HepG2 (cell line): ENCODE data around the gene DVL3. TPM values are rescaled to one million over a fixed set of nuclear protein-coding genes. Genes with fewer than 3 reads are reported as not detected.

ENCODE experiments used
- ATF7 ChIP-seq, 2 experiments: fragments of 450-650 bp in 1 of 2; sonication (generic) in 1 of 2; formaldehyde crosslinking in 1 of 2; IDR thresholded peaks; 2 replicates each; pipeline versions ENCODE4 v1.4.0 to v1.6.1; 2016 to 2020; ENCODE audit warnings: antibody characterized with exemption in 1 of 2, mild to moderate bottlenecking in 1 of 2, missing genetic modification reagents in 1 of 2
- CEBPB ChIP-seq: IDR thresholded peaks from 2 replicates; pipeline ENCODE4 v1.6.1; 2011; ENCODE audit warnings: low read depth, low read length, improper control_type of control experiment, borderline replicate concordance
- EZH2 ChIP-seq: conservative IDR thresholded peaks from 2 replicates; pipeline ENCODE4 v1.6.1; 2012; ENCODE audit warnings: mild to moderate bottlenecking, low read depth, low read length, moderate library complexity
- KDM4B ChIP-seq: sonication (generic); formaldehyde crosslinking; IDR thresholded peaks from 2 replicates; pipeline ENCODE4 v1.4.0; 2020; ENCODE audit warnings: missing genetic modification reagents
- NFE2 ChIP-seq: sonication (generic); formaldehyde crosslinking; IDR thresholded peaks from 2 replicates; pipeline ENCODE4 v1.4.0; 2020; ENCODE audit warnings: missing genetic modification reagents
- RFXAP ChIP-seq: sonication (generic); formaldehyde crosslinking; IDR thresholded peaks from 2 replicates; pipeline ENCODE4 v1.4.0; 2020; ENCODE audit warnings: missing genetic modification reagents, borderline replicate concordance
- SIN3A ChIP-seq: IDR thresholded peaks from 2 replicates; pipeline ENCODE4 v1.6.1; 2011; ENCODE audit warnings: low read depth, mild to moderate bottlenecking, control low read depth, low read length, borderline replicate concordance
- SNAPC2 ChIP-seq: sonication (generic); formaldehyde crosslinking; IDR thresholded peaks from 2 replicates; pipeline ENCODE4 v1.8.1; 2022; ENCODE audit warnings: mild to moderate bottlenecking, missing genetic modification reagents
- SRY ChIP-seq: sonication (generic); formaldehyde crosslinking; IDR thresholded peaks from 2 replicates; pipeline ENCODE4 v1.8.0; 2022; ENCODE audit warnings: mild to moderate bottlenecking, missing genetic modification reagents
- SSRP1 ChIP-seq: IDR thresholded peaks from 2 replicates; pipeline ENCODE4 v1.6.1; 2016; ENCODE audit warnings: control low read depth
- XRCC5 ChIP-seq: fragments of 200-400 bp; formaldehyde crosslinking; optimal IDR thresholded peaks from 2 replicates; pipeline ENCODE3; 2017; ENCODE audit warnings: mild to moderate bottlenecking, low read length
- ZNF260 ChIP-seq: sonication (generic); formaldehyde crosslinking; IDR thresholded peaks from 2 replicates; pipeline ENCODE4 v1.4.0; 2020; ENCODE audit warnings: missing genetic modification reagents, low read depth, mild to moderate bottlenecking, borderline replicate concordance
- ZNF564 ChIP-seq: sonication (generic); formaldehyde crosslinking; IDR thresholded peaks from 2 replicates; pipeline ENCODE4 v1.8.1; 2023; ENCODE audit warnings: mild to moderate bottlenecking, missing genetic modification reagents
- ZNF788 ChIP-seq: sonication (generic); formaldehyde crosslinking; IDR thresholded peaks from 2 replicates; pipeline ENCODE4 v1.5.0; 2020; ENCODE audit warnings: mild to moderate bottlenecking, missing genetic modification reagents, borderline replicate concordance
- polyA plus RNA-seq, 8 experiments: library from polyadenylated mRNA; depleted of rRNA in 3 of 8; stranded (reverse) in 7 of 8; unstranded in 1 of 8; fragments of >200 nt; fragmentation: Illumina TruSeq in 4 of 8; extraction: Trizol in 4 of 8; gene quantifications; 2 replicates each; pipeline versions ENCODE4 v1.2.1 to v1.2.3, GENCODE V29; 2011 to 2016; ENCODE audit warnings: low read depth in 4 of 8, missing spikeins in 1 of 8, mixed read lengths in 1 of 8; ENCODE audit not compliant: insufficient read depth in 1 of 8
- total RNA-seq, 5 experiments: library from RNA; depleted of rRNA; stranded (reverse); fragments of >200 nt; fragmentation: Illumina TruSeq; extraction: Trizol; gene quantifications; 2 replicates each; pipeline ENCODE4 v1.2.3, GENCODE V29; 2016; ENCODE audit warnings: low read depth in 1 of 5
- TF ChIP-seq, protein P1 (sequence below): IDR thresholded peaks from 2 replicates; pipeline ENCODE4 v1.6.1; 2016; ENCODE audit warnings: missing compliant biosample characterization, missing genetic modification reagents, borderline replicate concordance
- TF ChIP-seq, protein P2 (sequence below): sonication (generic); formaldehyde crosslinking; IDR thresholded peaks from 2 replicates; pipeline ENCODE4 v1.5.0; 2020; ENCODE audit warnings: mild to moderate bottlenecking, missing genetic modification reagents, moderate library complexity
- TF ChIP-seq, protein P3 (sequence below): sonication (generic); formaldehyde crosslinking; IDR thresholded peaks from 2 replicates; pipeline ENCODE4 v1.4.0; 2020; ENCODE audit warnings: missing genetic modification reagents; ENCODE audit errors: not compliant biosample characterization
- TF ChIP-seq, protein P4 (sequence below): sonication (generic); formaldehyde crosslinking; IDR thresholded peaks from 2 replicates; pipeline ENCODE4 v1.4.0; 2020; ENCODE audit warnings: missing genetic modification reagents
- TF ChIP-seq, protein P5 (sequence below): sonication (generic); formaldehyde crosslinking; IDR thresholded peaks from 2 replicates; pipeline ENCODE4 v1.8.0; 2022; ENCODE audit warnings: mild to moderate bottlenecking, missing genetic modification reagents; ENCODE audit not compliant: insufficient replicate concordance

The DVL3 gene
- total and polyA plus RNA-seq, 2 of the 13 experiments (the other 11 are each of a cell fraction or from before 2014, with no cell fraction given), result 29.0 to 36.1 TPM

DNA sequence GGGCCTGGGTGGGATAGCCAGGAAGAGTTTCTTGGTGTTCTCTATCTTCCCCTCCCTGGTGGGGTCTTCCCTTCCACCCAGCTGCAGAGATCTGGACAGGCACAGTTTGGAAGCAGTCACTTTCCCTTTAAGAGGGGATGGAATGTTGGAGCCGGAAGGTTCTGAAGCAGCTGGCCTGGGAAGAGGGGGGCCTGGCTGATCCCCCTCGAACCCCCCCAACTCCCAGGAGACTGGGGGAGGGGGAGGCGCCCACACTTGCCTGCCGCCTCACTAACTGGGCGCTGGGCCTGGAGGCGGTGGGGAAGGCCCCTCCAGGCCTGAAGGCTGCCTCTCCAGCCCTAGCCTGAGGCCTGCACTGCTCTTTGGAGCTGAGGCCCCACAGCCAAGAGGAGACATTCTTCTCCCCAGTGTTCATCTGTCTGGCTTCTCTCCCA, 1.4 kb downstream of the DVL3 start (continued):
- TF ChIP-seq, protein P1, sequence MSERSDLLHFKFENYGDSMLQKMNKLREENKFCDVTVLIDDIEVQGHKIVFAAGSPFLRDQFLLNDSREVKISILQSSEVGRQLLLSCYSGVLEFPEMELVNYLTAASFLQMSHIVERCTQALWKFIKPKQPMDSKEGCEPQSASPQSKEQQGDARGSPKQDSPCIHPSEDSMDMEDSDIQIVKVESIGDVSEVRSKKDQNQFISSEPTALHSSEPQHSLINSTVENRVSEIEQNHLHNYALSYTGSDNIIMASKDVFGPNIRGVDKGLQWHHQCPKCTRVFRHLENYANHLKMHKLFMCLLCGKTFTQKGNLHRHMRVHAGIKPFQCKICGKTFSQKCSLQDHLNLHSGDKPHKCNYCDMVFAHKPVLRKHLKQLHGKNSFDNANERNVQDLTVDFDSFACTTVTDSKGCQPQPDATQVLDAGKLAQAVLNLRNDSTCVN (CRISPR knock-in tag), result no peak
- 0 out of 2 replicates have a peak, but pooled peaks have one; percentile 47 for TF ChIP-seq KDM4B (CRISPR knock-in tag)
- TF ChIP-seq CEBPB, result no peak
- TF ChIP-seq, protein P2, sequence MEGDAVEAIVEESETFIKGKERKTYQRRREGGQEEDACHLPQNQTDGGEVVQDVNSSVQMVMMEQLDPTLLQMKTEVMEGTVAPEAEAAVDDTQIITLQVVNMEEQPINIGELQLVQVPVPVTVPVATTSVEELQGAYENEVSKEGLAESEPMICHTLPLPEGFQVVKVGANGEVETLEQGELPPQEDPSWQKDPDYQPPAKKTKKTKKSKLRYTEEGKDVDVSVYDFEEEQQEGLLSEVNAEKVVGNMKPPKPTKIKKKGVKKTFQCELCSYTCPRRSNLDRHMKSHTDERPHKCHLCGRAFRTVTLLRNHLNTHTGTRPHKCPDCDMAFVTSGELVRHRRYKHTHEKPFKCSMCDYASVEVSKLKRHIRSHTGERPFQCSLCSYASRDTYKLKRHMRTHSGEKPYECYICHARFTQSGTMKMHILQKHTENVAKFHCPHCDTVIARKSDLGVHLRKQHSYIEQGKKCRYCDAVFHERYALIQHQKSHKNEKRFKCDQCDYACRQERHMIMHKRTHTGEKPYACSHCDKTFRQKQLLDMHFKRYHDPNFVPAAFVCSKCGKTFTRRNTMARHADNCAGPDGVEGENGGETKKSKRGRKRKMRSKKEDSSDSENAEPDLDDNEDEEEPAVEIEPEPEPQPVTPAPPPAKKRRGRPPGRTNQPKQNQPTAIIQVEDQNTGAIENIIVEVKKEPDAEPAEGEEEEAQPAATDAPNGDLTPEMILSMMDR (CRISPR knock-in tag), result no peak
- no peak; the same call in 1 of the 2 replicates for TF ChIP-seq RFXAP (CRISPR knock-in tag)
- 0 out of 2 replicates have a peak, but pooled peaks have one; percentile 66 for TF ChIP-seq SNAPC2
- TF ChIP-seq EZH2, result no peak
- TF ChIP-seq, protein P3, sequence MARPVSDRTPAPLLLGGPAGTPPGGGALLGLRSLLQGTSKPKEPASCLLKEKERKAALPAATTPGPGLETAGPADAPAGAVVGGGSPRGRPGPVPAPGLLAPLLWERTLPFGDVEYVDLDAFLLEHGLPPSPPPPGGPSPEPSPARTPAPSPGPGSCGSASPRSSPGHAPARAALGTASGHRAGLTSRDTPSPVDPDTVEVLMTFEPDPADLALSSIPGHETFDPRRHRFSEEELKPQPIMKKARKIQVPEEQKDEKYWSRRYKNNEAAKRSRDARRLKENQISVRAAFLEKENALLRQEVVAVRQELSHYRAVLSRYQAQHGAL (CRISPR knock-in tag), result no peak
- no peak for TF ChIP-seq NFE2 (CRISPR knock-in tag)
- TF ChIP-seq, protein P4, sequence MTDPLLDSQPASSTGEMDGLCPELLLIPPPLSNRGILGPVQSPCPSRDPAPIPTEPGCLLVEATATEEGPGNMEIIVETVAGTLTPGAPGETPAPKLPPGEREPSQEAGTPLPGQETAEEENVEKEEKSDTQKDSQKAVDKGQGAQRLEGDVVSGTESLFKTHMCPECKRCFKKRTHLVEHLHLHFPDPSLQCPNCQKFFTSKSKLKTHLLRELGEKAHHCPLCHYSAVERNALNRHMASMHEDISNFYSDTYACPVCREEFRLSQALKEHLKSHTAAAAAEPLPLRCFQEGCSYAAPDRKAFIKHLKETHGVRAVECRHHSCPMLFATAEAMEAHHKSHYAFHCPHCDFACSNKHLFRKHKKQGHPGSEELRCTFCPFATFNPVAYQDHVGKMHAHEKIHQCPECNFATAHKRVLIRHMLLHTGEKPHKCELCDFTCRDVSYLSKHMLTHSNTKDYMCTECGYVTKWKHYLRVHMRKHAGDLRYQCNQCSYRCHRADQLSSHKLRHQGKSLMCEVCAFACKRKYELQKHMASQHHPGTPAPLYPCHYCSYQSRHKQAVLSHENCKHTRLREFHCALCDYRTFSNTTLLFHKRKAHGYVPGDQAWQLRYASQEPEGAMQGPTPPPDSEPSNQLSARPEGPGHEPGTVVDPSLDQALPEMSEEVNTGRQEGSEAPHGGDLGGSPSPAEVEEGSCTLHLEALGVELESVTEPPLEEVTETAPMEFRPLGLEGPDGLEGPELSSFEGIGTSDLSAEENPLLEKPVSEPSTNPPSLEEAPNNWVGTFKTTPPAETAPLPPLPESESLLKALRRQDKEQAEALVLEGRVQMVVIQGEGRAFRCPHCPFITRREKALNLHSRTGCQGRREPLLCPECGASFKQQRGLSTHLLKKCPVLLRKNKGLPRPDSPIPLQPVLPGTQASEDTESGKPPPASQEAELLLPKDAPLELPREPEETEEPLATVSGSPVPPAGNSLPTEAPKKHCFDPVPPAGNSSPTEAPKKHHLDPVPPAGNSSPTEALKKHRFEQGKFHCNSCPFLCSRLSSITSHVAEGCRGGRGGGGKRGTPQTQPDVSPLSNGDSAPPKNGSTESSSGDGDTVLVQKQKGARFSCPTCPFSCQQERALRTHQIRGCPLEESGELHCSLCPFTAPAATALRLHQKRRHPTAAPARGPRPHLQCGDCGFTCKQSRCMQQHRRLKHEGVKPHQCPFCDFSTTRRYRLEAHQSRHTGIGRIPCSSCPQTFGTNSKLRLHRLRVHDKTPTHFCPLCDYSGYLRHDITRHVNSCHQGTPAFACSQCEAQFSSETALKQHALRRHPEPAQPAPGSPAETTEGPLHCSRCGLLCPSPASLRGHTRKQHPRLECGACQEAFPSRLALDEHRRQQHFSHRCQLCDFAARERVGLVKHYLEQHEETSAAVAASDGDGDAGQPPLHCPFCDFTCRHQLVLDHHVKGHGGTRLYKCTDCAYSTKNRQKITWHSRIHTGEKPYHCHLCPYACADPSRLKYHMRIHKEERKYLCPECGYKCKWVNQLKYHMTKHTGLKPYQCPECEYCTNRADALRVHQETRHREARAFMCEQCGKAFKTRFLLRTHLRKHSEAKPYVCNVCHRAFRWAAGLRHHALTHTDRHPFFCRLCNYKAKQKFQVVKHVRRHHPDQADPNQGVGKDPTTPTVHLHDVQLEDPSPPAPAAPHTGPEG (CRISPR knock-in tag), result no peak
- no peak for TF ChIP-seq SIN3A
- no peak for TF ChIP-seq SRY (CRISPR knock-in tag)
- no peak for TF ChIP-seq ZNF260 (CRISPR knock-in tag)
- TF ChIP-seq ZNF788 (CRISPR knock-in tag), result no peak
- 0 out of 2 replicates have a peak, but pooled peaks have one; percentile 21 for TF ChIP-seq ZNF564 (CRISPR knock-in tag)
- TF ChIP-seq, protein P5, sequence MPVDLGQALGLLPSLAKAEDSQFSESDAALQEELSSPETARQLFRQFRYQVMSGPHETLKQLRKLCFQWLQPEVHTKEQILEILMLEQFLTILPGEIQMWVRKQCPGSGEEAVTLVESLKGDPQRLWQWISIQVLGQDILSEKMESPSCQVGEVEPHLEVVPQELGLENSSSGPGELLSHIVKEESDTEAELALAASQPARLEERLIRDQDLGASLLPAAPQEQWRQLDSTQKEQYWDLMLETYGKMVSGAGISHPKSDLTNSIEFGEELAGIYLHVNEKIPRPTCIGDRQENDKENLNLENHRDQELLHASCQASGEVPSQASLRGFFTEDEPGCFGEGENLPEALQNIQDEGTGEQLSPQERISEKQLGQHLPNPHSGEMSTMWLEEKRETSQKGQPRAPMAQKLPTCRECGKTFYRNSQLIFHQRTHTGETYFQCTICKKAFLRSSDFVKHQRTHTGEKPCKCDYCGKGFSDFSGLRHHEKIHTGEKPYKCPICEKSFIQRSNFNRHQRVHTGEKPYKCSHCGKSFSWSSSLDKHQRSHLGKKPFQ (CRISPR knock-in tag), result no peak
- no peak for TF ChIP-seq XRCC5
- TF ChIP-seq ATF7 (IDR thresholded peaks at IDR 0.05), result no peak
- no peak for TF ChIP-seq ATF7 (CRISPR knock-in tag; IDR thresholded peaks at IDR 0.05)
- TF ChIP-seq SSRP1 (CRISPR knock-in tag), result no peak
